GM23338 (cell line): ENCODE data around the gene APOL5. TPM values are rescaled to one million over a fixed set of nuclear protein-coding genes. Genes with fewer than 3 reads are reported as not detected.

Experiments used
- ATAC-seq: fragments of 200-7000 bp; cut with Tn5 transposase; 3 replicates; pipeline ENCODE4 v1.9.1; 2020
- DNase-seq: peaks from one replicate; pipeline ENCODE4 v3.0.0-alpha.2; 2015; ENCODE audit warnings: low spot score
- H2AFZ ChIP-seq: fragments of 200-600 bp; sonication (generic); 2 replicates; pipeline ENCODE4 v1.8.0; 2016; ENCODE audit warnings: antibody characterized with exemption, mild to moderate bottlenecking, moderate library complexity
- H3F3A ChIP-seq: fragments of 200-600 bp; sonication (generic); replicated peaks from 2 replicates; pipeline ENCODE4 v1.8.0; 2017; ENCODE audit warnings: antibody characterized with exemption, mixed run types, low read depth
- H3K27ac ChIP-seq: fragments of 200-600 bp; sonication (generic); 2 replicates; pipeline ENCODE4 v1.6.1; 2016; ENCODE audit warnings: low read depth
- H3K27me3 ChIP-seq: fragments of 200-600 bp; sonication (generic); 2 replicates; pipeline ENCODE4 v1.8.0; 2016; ENCODE audit warnings: mild to moderate bottlenecking, mixed run types, moderate library complexity; ENCODE audit not compliant: insufficient read depth
- H3K36me3 ChIP-seq: fragments of 200-600 bp; sonication (generic); 2 replicates; pipeline ENCODE4 v1.8.0; 2016; ENCODE audit warnings: mild to moderate bottlenecking; ENCODE audit not compliant: insufficient read depth
- H3K4me1 ChIP-seq: fragments of 200-600 bp; sonication (generic); 2 replicates; pipeline ENCODE4 v1.8.0; 2016; ENCODE audit warnings: mild to moderate bottlenecking, moderate library complexity; ENCODE audit not compliant: insufficient read depth
- H3K4me2 ChIP-seq: fragments of 200-600 bp; sonication (generic); 2 replicates; pipeline ENCODE4 v1.7.1; 2017; ENCODE audit warnings: mixed run types
- H3K4me3 ChIP-seq: fragments of 200-600 bp; sonication (generic); 2 replicates; pipeline ENCODE4 v1.6.1; 2016; ENCODE audit warnings: mixed run types
- H3K79me2 ChIP-seq: fragments of 200-600 bp; sonication (generic); replicated peaks from 2 replicates; pipeline ENCODE4 v1.8.0; 2017; ENCODE audit warnings: mild to moderate bottlenecking; ENCODE audit not compliant: insufficient read depth
- H3K9me2 ChIP-seq: fragments of 200-600 bp; sonication (generic); 2 replicates; pipeline ENCODE4 v1.8.0; 2017; ENCODE audit not compliant: insufficient read depth
- H4K20me1 ChIP-seq: fragments of 200-600 bp; sonication (generic); replicated peaks from 2 replicates; pipeline ENCODE4 v1.8.0; 2017; ENCODE audit warnings: mild to moderate bottlenecking; ENCODE audit not compliant: insufficient read depth
- H3K27ac Mint-ChIP-seq: 2 replicates; pipeline ENCODE4 v1.8.0; 2020; ENCODE audit warnings: inconsistent platforms, mild to moderate bottlenecking, moderate library complexity, mixed read lengths
- H3K27me3 Mint-ChIP-seq: 3 replicates; pipeline ENCODE4 v1.8.0; 2022; ENCODE audit warnings: low read depth, mild to moderate bottlenecking, moderate library complexity, mixed read lengths, inconsistent platforms; ENCODE audit not compliant: insufficient read depth, poor library complexity
- H3K36me3 Mint-ChIP-seq: 3 replicates; pipeline ENCODE4 v1.8.0; 2021; ENCODE audit warnings: low read depth, mild to moderate bottlenecking, inconsistent platforms, moderate library complexity, mixed read lengths
- H3K4me1 Mint-ChIP-seq: 3 replicates; pipeline ENCODE4 v1.8.0; 2020; ENCODE audit warnings: mild to moderate bottlenecking, inconsistent platforms, mixed read lengths
- H3K4me3 Mint-ChIP-seq: 3 replicates; pipeline ENCODE4 v1.8.0; 2021; ENCODE audit warnings: moderate library complexity, mild to moderate bottlenecking, inconsistent platforms, mixed read lengths
- H3K9me3 Mint-ChIP-seq: 3 replicates; pipeline ENCODE4 v1.8.0; 2020; ENCODE audit warnings: moderate library complexity, mild to moderate bottlenecking, inconsistent platforms, mixed read lengths
- CREB1 ChIP-seq: fragments of 250-450 bp; sonication (Bioruptor Pico); IDR thresholded peaks from 2 replicates; pipeline ENCODE4 v1.5.0; 2020; ENCODE audit warnings: low read depth, mild to moderate bottlenecking, moderate library complexity
- CTCF ChIP-seq, 2 experiments: fragments of 200-600 bp in 1 of 2; sonication (generic) in 1 of 2; conservative IDR thresholded peaks; 2 replicates each; pipeline versions ENCODE4 v1.5.1 to v1.6.1; 2016 to 2017; ENCODE audit warnings: antibody characterized with exemption in 2 of 2, low read depth in 2 of 2, mild to moderate bottlenecking in 2 of 2, moderate library complexity in 1 of 2
- JUNB ChIP-seq: IDR thresholded peaks from one replicate; pipeline ENCODE4 v1.6.1; 2016; ENCODE audit warnings: antibody characterized with exemption; ENCODE audit not compliant: unreplicated experiment
- NANOG ChIP-seq: IDR thresholded peaks from 2 replicates; pipeline ENCODE4 v1.6.1; 2016; ENCODE audit warnings: antibody characterized with exemption, borderline replicate concordance
- POLR2AphosphoS5 ChIP-seq: IDR thresholded peaks from 2 replicates; pipeline ENCODE4 v1.6.1; 2016; ENCODE audit warnings: antibody characterized with exemption, low read depth
- REST ChIP-seq: IDR thresholded peaks from one replicate; pipeline ENCODE4 v1.6.1; 2018; ENCODE audit warnings: antibody characterized with exemption; ENCODE audit not compliant: unreplicated experiment
- STAT1 ChIP-seq: IDR thresholded peaks from one replicate; pipeline ENCODE4 v1.6.1; 2016; ENCODE audit warnings: antibody characterized with exemption; ENCODE audit not compliant: unreplicated experiment
- ZNF331 ChIP-seq: fragments of 250-450 bp; sonication (Bioruptor Pico); IDR thresholded peaks from 2 replicates; pipeline ENCODE4 v1.5.0; 2020; ENCODE audit warnings: low read depth, mild to moderate bottlenecking, moderate library complexity
- polyA plus RNA-seq: library from polyadenylated mRNA; unstranded; fragments of >200 nt; fragmentation: Nextera tagmentation; extraction: Ambion mirVana; gene quantifications from 2 replicates; pipeline ENCODE4 v1.2.1, GENCODE V29; 2016
- total RNA-seq: library from RNA; depleted of rRNA; stranded (reverse); fragments of >200 nt; shearing (Covaris generic); gene quantifications from 2 replicates; pipeline ENCODE4 v1.2.3, GENCODE V29; 2014

Gene APOL5
- total and polyA plus RNA-seq, 2 experiments from 2014 or later: not detected

- Mint-ChIP-seq H3K4me3 (no peak overlapping the region), H3K27me3 (peaks cover 6% of the 10 kb centered on the region), H3K4me1 (peaks cover 8% of the 10 kb centered on the region; the same call in 1 of the 3 replicates), H3K9me3 (no peaks in the 10 kb centered on the region), H3K27ac (no peak overlapping the region), H3K36me3 (no peaks in the 10 kb centered on the region)
- Histone ChIP-seq H3K4me3 (no peak overlapping the region), H3F3A (no peaks in the 10 kb centered on the region), H3K79me2 (no peaks in the 10 kb centered on the region), H3K27ac (no peak overlapping the region), H3K36me3 (no peaks in the 10 kb centered on the region), H3K4me2 (no peak overlapping the region), H3K27me3 (no peaks in the 10 kb centered on the region), H2AFZ (no peak overlapping the region), H3K9me2 (no peaks in the 10 kb centered on the region), H4K20me1 (no peaks in the 10 kb centered on the region), H3K4me1 (no peaks in the 10 kb centered on the region)
- DNase-seq (no peak), ATAC-seq (no peak)
- TF ChIP-seq ZNF331 (no peak), STAT1 (no peak), REST (no peak), CREB1 (CRISPR knock-in tag) (no peak), CTCF (conservative IDR thresholded peaks at IDR 0.05; ENCODE audit: low read depth in 2 of 2) (no peak), NANOG (no peak), POLR2AphosphoS5 (no peak)
Measured at GRCh38 chr22:35729309-35729698, 11.6 kb downstream of the APOL5 start.

GRCh38 chr22:35731321-35731720 is 13.6 kb downstream of the APOL5 start:
- Histone ChIP-seq H3K27me3 (no peaks in the 10 kb centered on the region), H3K27ac (no peak overlapping the region), H2AFZ (no peak overlapping the region), H3K36me3 (no peaks in the 10 kb centered on the region), H3F3A (no peaks in the 10 kb centered on the region), H3K79me2 (no peaks in the 10 kb centered on the region), H3K9me2 (no peaks in the 10 kb centered on the region), H3K4me3 (no peak overlapping the region), H3K4me1 (no peaks in the 10 kb centered on the region), H4K20me1 (no peaks in the 10 kb centered on the region), H3K4me2 (no peak overlapping the region)
- Mint-ChIP-seq H3K9me3 (0 out of 3 replicates have a peak, but pooled peaks cover 3% of the 10 kb centered on the region), H3K27ac (no peak overlapping the region), H3K4me1 (peaks cover 8% of the 10 kb centered on the region; the same call in 1 of the 3 replicates), H3K36me3 (peaks cover 10% of the 10 kb centered on the region), H3K27me3 (peaks cover 5% of the 10 kb centered on the region), H3K4me3 (no peak overlapping the region)
- DNase-seq (no peak), ATAC-seq (no peak)
- TF ChIP-seq ZNF331 (no peak), REST (no peak), JUNB (no peak)
